ENCODE measurements around the gene SLC10A3. TPM values are rescaled to one million over a fixed set of nuclear protein-coding genes. Genes with fewer than 3 reads are reported as not detected.

Gene SLC10A3
- total and polyA plus RNA-seq, 2 donors (not counting 1 experiment from before 2014, with no cell fraction given) = 15.2 to 16.0 TPM

DNA sequence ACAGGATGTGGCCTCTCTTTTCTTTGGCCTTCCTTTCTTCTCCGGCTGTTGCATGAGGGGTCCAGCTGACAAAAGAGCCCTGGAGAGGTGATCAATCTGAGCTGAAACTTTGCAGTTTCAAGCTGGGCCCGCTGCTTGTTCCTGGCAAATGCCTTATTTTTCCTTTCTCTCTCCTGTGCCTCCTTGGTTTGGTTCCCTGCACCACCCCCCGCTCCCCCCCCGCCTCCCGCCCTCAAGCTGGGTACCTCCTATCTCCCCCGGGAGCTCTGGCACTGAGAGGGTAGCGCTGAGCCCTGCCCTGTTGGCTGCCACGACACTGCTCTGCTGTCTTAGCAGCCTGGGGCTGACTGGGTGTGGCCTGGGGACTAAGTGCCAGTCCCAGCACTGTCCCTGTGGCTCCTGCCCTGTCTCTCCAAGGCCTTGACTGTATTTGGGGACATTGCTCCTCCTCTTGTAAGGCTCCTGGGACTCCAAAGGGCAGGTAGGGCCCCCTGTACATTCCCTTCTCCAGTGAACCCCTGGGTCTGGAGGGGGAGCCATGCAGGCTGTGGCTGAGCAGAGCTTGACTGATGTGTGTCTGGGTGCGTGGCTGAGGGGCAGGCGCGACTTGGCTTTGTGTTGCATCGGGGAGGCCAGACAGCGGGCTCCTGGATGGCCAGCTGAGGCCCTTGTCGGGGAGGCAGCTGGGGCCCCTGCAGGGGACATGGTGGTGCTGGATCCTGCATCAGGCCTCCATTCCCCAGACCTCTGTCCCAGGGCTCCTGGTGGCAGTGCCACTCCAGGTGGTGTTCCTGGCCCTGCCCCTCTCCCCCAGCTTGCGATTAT is 31.3 kb downstream of the SLC10A3 start:
- no peak overlapping the region for H2AFZ ChIP-seq (ENCODE audit: low read length)
- TF ChIP-seq EZH2 (IDR thresholded peaks at IDR 0.05; ENCODE audit: low read length, missing control alignments) = no peak
- TF ChIP-seq, protein P1, sequence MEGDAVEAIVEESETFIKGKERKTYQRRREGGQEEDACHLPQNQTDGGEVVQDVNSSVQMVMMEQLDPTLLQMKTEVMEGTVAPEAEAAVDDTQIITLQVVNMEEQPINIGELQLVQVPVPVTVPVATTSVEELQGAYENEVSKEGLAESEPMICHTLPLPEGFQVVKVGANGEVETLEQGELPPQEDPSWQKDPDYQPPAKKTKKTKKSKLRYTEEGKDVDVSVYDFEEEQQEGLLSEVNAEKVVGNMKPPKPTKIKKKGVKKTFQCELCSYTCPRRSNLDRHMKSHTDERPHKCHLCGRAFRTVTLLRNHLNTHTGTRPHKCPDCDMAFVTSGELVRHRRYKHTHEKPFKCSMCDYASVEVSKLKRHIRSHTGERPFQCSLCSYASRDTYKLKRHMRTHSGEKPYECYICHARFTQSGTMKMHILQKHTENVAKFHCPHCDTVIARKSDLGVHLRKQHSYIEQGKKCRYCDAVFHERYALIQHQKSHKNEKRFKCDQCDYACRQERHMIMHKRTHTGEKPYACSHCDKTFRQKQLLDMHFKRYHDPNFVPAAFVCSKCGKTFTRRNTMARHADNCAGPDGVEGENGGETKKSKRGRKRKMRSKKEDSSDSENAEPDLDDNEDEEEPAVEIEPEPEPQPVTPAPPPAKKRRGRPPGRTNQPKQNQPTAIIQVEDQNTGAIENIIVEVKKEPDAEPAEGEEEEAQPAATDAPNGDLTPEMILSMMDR (conservative IDR thresholded peaks at IDR 0.05 in 1 of 2, IDR thresholded peaks at IDR 0.05 in 1 of 2; ENCODE audit: low read depth in 1 of 2, low read length in 2 of 2) = no peak
- H3K36me3 ChIP-seq (ENCODE audit: control insufficient read depth, insufficient read depth, low read length) = peaks cover 13% of the 10 kb centered on the region
- H3K4me1 ChIP-seq (ENCODE audit: control insufficient read depth, extremely low read depth, insufficient read depth, low read length) = no peaks in the 10 kb centered on the region
- H3K27me3 ChIP-seq (ENCODE audit: control insufficient read depth, insufficient read depth, low read length) = no peaks in the 10 kb centered on the region
- peak overlapping the region; percentile 12 for H3K27ac ChIP-seq (ENCODE audit: insufficient read depth, low read length)
- H3K4me3 ChIP-seq (replicated peaks in 1 of 4; ENCODE audit: control extremely low read depth in 1 of 4, insufficient read depth in 1 of 4, low read depth in 3 of 4, low read length in 4 of 4) = peak overlapping the region; percentile 65 to 73 (median 72)
- peaks cover 38% of the 10 kb centered on the region for H3K79me2 ChIP-seq (ENCODE audit: control insufficient read depth, insufficient read depth, low read length)
- no peak for DNase-seq (ENCODE audit: low read depth in 2 of 2)
- H4K20me1 ChIP-seq (ENCODE audit: control insufficient read depth, extremely low read depth, insufficient read depth, low read length) = no peaks in the 10 kb centered on the region
- peak overlapping the region; percentile 53 for H3K9ac ChIP-seq (ENCODE audit: insufficient read depth, low read length)
- no peaks in the 10 kb centered on the region for H3K9me3 ChIP-seq (ENCODE audit: control insufficient read depth, insufficient read depth, low read depth, low read length)
- peak overlapping the region; percentile 66 for H3K4me2 ChIP-seq (ENCODE audit: extremely low read depth, insufficient read depth, low read length)

DNA sequence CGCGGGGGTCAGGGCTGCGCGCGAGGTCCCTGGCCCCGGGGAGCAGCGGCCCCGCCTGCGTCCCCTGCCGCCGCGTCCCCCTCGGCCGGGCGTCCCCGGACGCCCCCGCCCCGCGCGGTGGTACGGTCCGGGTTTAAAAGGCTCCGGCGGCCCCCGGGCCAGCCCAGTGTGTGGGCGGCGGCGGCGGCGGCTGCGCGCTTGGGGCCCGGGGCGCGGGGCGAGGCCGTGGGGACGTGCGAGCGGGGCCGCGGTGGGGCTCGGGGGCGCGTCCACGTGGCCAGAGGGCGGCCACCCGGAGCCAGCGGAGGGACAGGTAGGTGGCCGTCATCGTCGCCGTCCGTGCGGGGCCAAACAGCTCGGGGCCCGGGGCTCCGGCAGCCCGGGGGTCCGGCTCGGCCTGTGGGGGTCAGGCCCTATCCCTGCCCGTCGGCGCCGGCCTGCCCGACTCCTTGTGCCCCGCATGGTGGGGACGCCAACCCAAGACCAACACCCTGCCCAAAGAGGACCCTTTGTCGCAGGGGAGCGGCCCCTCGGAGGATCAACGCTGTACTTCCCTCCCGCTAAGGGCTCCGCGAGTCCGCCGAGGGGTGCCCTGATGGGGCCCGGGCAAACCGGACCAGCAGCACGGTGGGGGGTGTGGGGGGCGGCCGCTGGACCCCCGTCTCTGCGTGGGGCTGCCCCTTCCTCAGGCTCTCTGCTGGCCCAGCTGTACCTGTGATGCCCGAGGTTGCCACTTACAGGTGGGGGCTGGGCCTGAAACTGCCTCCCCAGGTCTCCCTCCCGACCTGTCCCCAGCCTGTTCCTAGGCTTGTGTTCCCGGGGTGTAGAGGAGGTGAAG is 32.1 kb downstream of the SLC10A3 start, which contains the start of gene PLXNA3:
PLXNA3 (plus strand) TSS at position 166 of the 838 bp plus-strand sequence. CDS start 1,903 bp downstream, outside the sequence.
- no peak for TF ChIP-seq EZH2 (IDR thresholded peaks at IDR 0.05; ENCODE audit: low read length, missing control alignments)
- TF ChIP-seq, protein P1 (conservative IDR thresholded peaks at IDR 0.05 in 1 of 2, IDR thresholded peaks at IDR 0.05 in 1 of 2; ENCODE audit: low read depth in 1 of 2, low read length in 2 of 2) = no peak
- Histone ChIP-seq H3K27ac (ENCODE audit: insufficient read depth, low read length) (no peak within 1 kb of the TSS), H2AFZ (ENCODE audit: low read length) (no peak within 1 kb of the TSS), H3K27me3 (ENCODE audit: control insufficient read depth, insufficient read depth, low read length) (no peaks in the 10 kb centered on the region), H3K4me3 (replicated peaks in 1 of 4; ENCODE audit: control extremely low read depth in 1 of 4, insufficient read depth in 1 of 4, low read depth in 3 of 4, low read length in 4 of 4) (peak within 1 kb of the TSS; percentile 65 to 73 (median 72)), H3K36me3 (ENCODE audit: control insufficient read depth, insufficient read depth, low read length) (peaks cover 9% of the 10 kb centered on the region), H3K9me3 (ENCODE audit: control insufficient read depth, insufficient read depth, low read depth, low read length) (no peaks in the 10 kb centered on the region), H3K4me1 (ENCODE audit: control insufficient read depth, extremely low read depth, insufficient read depth, low read length) (no peaks in the 10 kb centered on the region), H3K4me2 (ENCODE audit: extremely low read depth, insufficient read depth, low read length) (peak within 1 kb of the TSS; percentile 64), H3K9ac (ENCODE audit: insufficient read depth, low read length) (peak within 1 kb of the TSS; percentile 53), H3K79me2 (ENCODE audit: control insufficient read depth, insufficient read depth, low read length) (peaks cover 38% of the 10 kb centered on the region), H4K20me1 (ENCODE audit: control insufficient read depth, extremely low read depth, insufficient read depth, low read length) (no peaks in the 10 kb centered on the region)
- DNase-seq (ENCODE audit: low read depth in 2 of 2) = peak in 1 of 2 donors; percentile 30
